ENCODE measurements around the gene SPARC.
A peak's percentile ranks its signal among the peaks of the same experiment; 100 is the strongest.

Gene SPARC

GRCh38 chr5:151673421-151673820, 13.3 kb downstream of the SPARC start:
- no peak overlapping the region for H3K4me3 ChIP-seq (ENCODE audit: low read depth, low read length)
- no peak overlapping the region for H4K91ac ChIP-seq (ENCODE audit: low read depth, low read length)
- H3K27me3 ChIP-seq (ENCODE audit: insufficient read depth, low read length), result no peaks in the 10 kb centered on the region
- no peak overlapping the region for H3K14ac ChIP-seq (ENCODE audit: low read length)
- H2AFZ ChIP-seq (ENCODE audit: insufficient read depth, low read length, poor library complexity), result no peak overlapping the region
- no peak overlapping the region for H3K4ac ChIP-seq (ENCODE audit: low read depth, low read length)
- no peak overlapping the region for H3K27ac ChIP-seq (ENCODE audit: low read depth, low read length)
- H3K36me3 ChIP-seq (ENCODE audit: control insufficient read depth in 1 of 2, insufficient read depth in 2 of 2, low read length in 2 of 2), result peaks cover 54 to 69% of the 10 kb centered on the region in 2 experiments
- H2AK5ac ChIP-seq (ENCODE audit: low read length), result no peak overlapping the region
- peaks cover 2% of the 10 kb centered on the region for H3K79me1 ChIP-seq (ENCODE audit: low read length)
- H3K79me2 ChIP-seq (ENCODE audit: control insufficient read depth, insufficient read depth, low read length, poor library complexity), result no peaks in the 10 kb centered on the region
- no peak overlapping the region for H2BK12ac ChIP-seq (ENCODE audit: low read length)
- H3K9me3 ChIP-seq (ENCODE audit: insufficient read depth, low read depth, low read length), result peaks cover 3% of the 10 kb centered on the region
- no peak overlapping the region for H3K4me2 ChIP-seq (ENCODE audit: low read length)
- no peak overlapping the region for H2BK120ac ChIP-seq (ENCODE audit: insufficient read depth, low read length, poor library complexity)
- H4K12ac ChIP-seq (ENCODE audit: low read depth, low read length), result no peak overlapping the region
- no peak overlapping the region for H4K8ac ChIP-seq (ENCODE audit: low read depth, low read length)
- no CpG with 5 or more reads among the region's 4 CpGs for WGBS (ENCODE audit: extremely low coverage, insufficient coverage, insufficient read length)
- no peak overlapping the region for H3K23ac ChIP-seq (ENCODE audit: low read length)
- H3K9ac ChIP-seq (ENCODE audit: low read length), result no peak overlapping the region
- H3K4me1 ChIP-seq (ENCODE audit: control insufficient read depth in 1 of 2, insufficient read depth in 2 of 2, low read length in 2 of 2), result peaks cover 7 to 13% of the 10 kb centered on the region in 2 experiments
- DNase-seq, result no peak
- no peak overlapping the region for H2BK5ac ChIP-seq (ENCODE audit: low read depth, low read length, poor library complexity)
- H3K18ac ChIP-seq (ENCODE audit: low read length), result no peak overlapping the region

DNA sequence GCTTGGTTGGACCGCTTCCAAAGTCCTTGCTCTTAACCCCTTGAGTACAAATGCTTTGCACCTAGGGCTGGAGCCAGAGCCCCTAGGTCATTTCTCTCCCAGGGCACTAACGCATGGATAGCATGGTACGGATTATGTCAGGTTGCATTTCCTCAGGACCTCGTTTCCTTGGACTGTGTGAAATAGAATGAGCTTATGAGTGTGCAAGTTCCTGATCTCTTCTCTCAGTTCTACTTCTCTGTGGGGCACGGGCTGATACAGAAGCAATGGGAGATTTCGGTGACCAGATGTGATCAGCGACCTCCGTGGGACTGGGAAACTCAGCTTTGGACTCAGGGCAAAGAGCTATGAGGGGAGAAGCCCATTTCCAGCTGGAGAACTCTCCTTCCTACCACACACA, 14.2 kb downstream of the SPARC start:
- H3K4me1 ChIP-seq (ENCODE audit: control insufficient read depth in 1 of 2, insufficient read depth in 2 of 2, low read length in 2 of 2), result peaks cover 5 to 8% of the 10 kb centered on the region in 2 experiments
- H2AK5ac ChIP-seq (ENCODE audit: low read length), result no peak overlapping the region
- H3K79me2 ChIP-seq (ENCODE audit: control insufficient read depth, insufficient read depth, low read length, poor library complexity), result no peaks in the 10 kb centered on the region
- no peak overlapping the region for H4K12ac ChIP-seq (ENCODE audit: low read depth, low read length)
- peak overlapping the region; percentile 21 for H3K9ac ChIP-seq (ENCODE audit: low read length)
- H2BK5ac ChIP-seq (ENCODE audit: low read depth, low read length, poor library complexity), result no peak overlapping the region
- H4K8ac ChIP-seq (ENCODE audit: low read depth, low read length), result no peak overlapping the region
- no peaks in the 10 kb centered on the region for H3K27me3 ChIP-seq (ENCODE audit: insufficient read depth, low read length)
- no peak overlapping the region for H2AFZ ChIP-seq (ENCODE audit: insufficient read depth, low read length, poor library complexity)
- H3K79me1 ChIP-seq (ENCODE audit: low read length), result peaks cover 2% of the 10 kb centered on the region
- peaks cover 61 to 76% of the 10 kb centered on the region in 2 experiments for H3K36me3 ChIP-seq (ENCODE audit: control insufficient read depth in 1 of 2, insufficient read depth in 2 of 2, low read length in 2 of 2)
- H3K14ac ChIP-seq (ENCODE audit: low read length), result no peak overlapping the region
- H3K9me3 ChIP-seq (ENCODE audit: insufficient read depth, low read depth, low read length), result peaks cover 3% of the 10 kb centered on the region
- no CpG with 5 or more reads among the region's 8 CpGs for WGBS (ENCODE audit: extremely low coverage, insufficient coverage, insufficient read length)
- H3K4ac ChIP-seq (ENCODE audit: low read depth, low read length), result no peak overlapping the region
- H3K27ac ChIP-seq (ENCODE audit: low read depth, low read length), result no peak overlapping the region
- H3K18ac ChIP-seq (ENCODE audit: low read length), result no peak overlapping the region
- no peak for DNase-seq
- no peak overlapping the region for H3K4me2 ChIP-seq (ENCODE audit: low read length)
- H4K91ac ChIP-seq (ENCODE audit: low read depth, low read length), result no peak overlapping the region
- no peak overlapping the region for H3K23ac ChIP-seq (ENCODE audit: low read length)
- no peak overlapping the region for H2BK12ac ChIP-seq (ENCODE audit: low read length)
- no peak overlapping the region for H3K4me3 ChIP-seq (ENCODE audit: low read depth, low read length)
- no peak overlapping the region for H2BK120ac ChIP-seq (ENCODE audit: insufficient read depth, low read length, poor library complexity)

DNA sequence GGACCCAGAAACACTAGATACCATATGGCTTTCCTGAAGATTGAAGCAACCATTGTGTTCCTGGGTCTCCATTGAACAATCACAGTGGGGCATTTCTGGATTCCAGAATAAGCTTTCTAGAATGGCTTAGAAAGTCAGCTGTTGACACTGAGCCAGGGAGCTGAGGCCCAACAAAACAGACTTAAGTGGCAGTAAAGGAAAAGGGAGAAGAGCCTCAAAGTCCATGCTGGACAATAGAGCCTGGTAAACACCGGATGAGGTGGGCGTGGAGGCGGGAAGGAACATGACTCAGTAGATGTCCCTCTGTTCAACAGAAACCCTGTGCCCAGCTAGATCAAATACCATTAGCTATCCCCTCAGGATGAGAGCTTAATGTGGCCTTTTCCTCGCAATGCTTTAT, 14.8 kb downstream of the SPARC start:
- Histone ChIP-seq H2BK12ac (ENCODE audit: low read length) (no peak overlapping the region), H2BK120ac (ENCODE audit: insufficient read depth, low read length, poor library complexity) (no peak overlapping the region), H2BK5ac (ENCODE audit: low read depth, low read length, poor library complexity) (no peak overlapping the region), H3K4me2 (ENCODE audit: low read length) (no peak overlapping the region), H4K12ac (ENCODE audit: low read depth, low read length) (no peak overlapping the region), H4K91ac (ENCODE audit: low read depth, low read length) (no peak overlapping the region), H3K4me3 (ENCODE audit: low read depth, low read length) (no peak overlapping the region), H3K27me3 (ENCODE audit: insufficient read depth, low read length) (no peaks in the 10 kb centered on the region), H3K27ac (ENCODE audit: low read depth, low read length) (no peak overlapping the region), H2AK5ac (ENCODE audit: low read length) (no peak overlapping the region), H3K4me1 (ENCODE audit: control insufficient read depth in 1 of 2, insufficient read depth in 2 of 2, low read length in 2 of 2) (peaks cover 4 to 5% of the 10 kb centered on the region in 2 experiments), H3K36me3 (ENCODE audit: control insufficient read depth in 1 of 2, insufficient read depth in 2 of 2, low read length in 2 of 2) (peaks cover 66 to 78% of the 10 kb centered on the region in 2 experiments), H3K14ac (ENCODE audit: low read length) (no peak overlapping the region), H3K4ac (ENCODE audit: low read depth, low read length) (no peak overlapping the region), H3K79me1 (ENCODE audit: low read length) (peaks cover 2% of the 10 kb centered on the region), H2AFZ (ENCODE audit: insufficient read depth, low read length, poor library complexity) (no peak overlapping the region), H3K9me3 (ENCODE audit: insufficient read depth, low read depth, low read length) (peaks cover 3% of the 10 kb centered on the region), H3K18ac (ENCODE audit: low read length) (no peak overlapping the region), H3K23ac (ENCODE audit: low read length) (no peak overlapping the region), H3K9ac (ENCODE audit: low read length) (no peak overlapping the region), H3K79me2 (ENCODE audit: control insufficient read depth, insufficient read depth, low read length, poor library complexity) (no peaks in the 10 kb centered on the region), H4K8ac (ENCODE audit: low read depth, low read length) (no peak overlapping the region)
- no peak for DNase-seq
- WGBS (ENCODE audit: extremely low coverage, insufficient coverage, insufficient read length), result no CpG with 5 or more reads among the region's 4 CpGs

GRCh38 chr5:151670953-151671636, 15.6 kb downstream of the SPARC start:
- H3K18ac ChIP-seq (ENCODE audit: low read length), result no peak overlapping the region
- H2BK12ac ChIP-seq (ENCODE audit: low read length), result no peak overlapping the region
- H3K14ac ChIP-seq (ENCODE audit: low read length), result no peak overlapping the region
- H3K79me2 ChIP-seq (ENCODE audit: control insufficient read depth, insufficient read depth, low read length, poor library complexity), result no peaks in the 10 kb centered on the region
- H4K8ac ChIP-seq (ENCODE audit: low read depth, low read length), result no peak overlapping the region
- H3K9ac ChIP-seq (ENCODE audit: low read length), result no peak overlapping the region
- no peak overlapping the region for H2AFZ ChIP-seq (ENCODE audit: insufficient read depth, low read length, poor library complexity)
- H3K36me3 ChIP-seq (ENCODE audit: control insufficient read depth in 1 of 2, insufficient read depth in 2 of 2, low read length in 2 of 2), result peaks cover 73 to 86% of the 10 kb centered on the region in 2 experiments
- H3K23ac ChIP-seq (ENCODE audit: low read length), result no peak overlapping the region
- peaks cover 4 to 5% of the 10 kb centered on the region in 2 experiments for H3K4me1 ChIP-seq (ENCODE audit: control insufficient read depth in 1 of 2, insufficient read depth in 2 of 2, low read length in 2 of 2)
- no peak overlapping the region for H2BK5ac ChIP-seq (ENCODE audit: low read depth, low read length, poor library complexity)
- no peak for DNase-seq
- peaks cover 2% of the 10 kb centered on the region for H3K79me1 ChIP-seq (ENCODE audit: low read length)
- no peak overlapping the region for H2AK5ac ChIP-seq (ENCODE audit: low read length)
- no peak overlapping the region for H3K4me2 ChIP-seq (ENCODE audit: low read length)
- H2BK120ac ChIP-seq (ENCODE audit: insufficient read depth, low read length, poor library complexity), result no peak overlapping the region
- H4K91ac ChIP-seq (ENCODE audit: low read depth, low read length), result no peak overlapping the region
- peaks cover 3% of the 10 kb centered on the region for H3K9me3 ChIP-seq (ENCODE audit: insufficient read depth, low read depth, low read length)
- no peak overlapping the region for H4K12ac ChIP-seq (ENCODE audit: low read depth, low read length)
- H3K4me3 ChIP-seq (ENCODE audit: low read depth, low read length), result no peak overlapping the region
- no CpG with 5 or more reads among the region's 6 CpGs for WGBS (ENCODE audit: extremely low coverage, insufficient coverage, insufficient read length)
- no peak overlapping the region for H3K4ac ChIP-seq (ENCODE audit: low read depth, low read length)
- H3K27ac ChIP-seq (ENCODE audit: low read depth, low read length), result no peak overlapping the region
- no peaks in the 10 kb centered on the region for H3K27me3 ChIP-seq (ENCODE audit: insufficient read depth, low read length)

Measured in trophoblast cell (in vitro differentiated cells and primary cell).